22Rv1 (cell line): ENCODE measurements around the gene ANO7.

Experiments
- ZFX ChIP-seq: fragments of 450-650 bp; IDR thresholded peaks from 2 replicates; pipeline ENCODE4 v1.6.1; 2017; ENCODE audit warnings: antibody characterized with exemption, borderline replicate concordance
- TF ChIP-seq, protein P1 (sequence below): fragments of 450-650 bp; IDR thresholded peaks from 2 replicates; pipeline ENCODE4 v1.5.1; 2017; ENCODE audit warnings: mild to moderate bottlenecking

DNA sequence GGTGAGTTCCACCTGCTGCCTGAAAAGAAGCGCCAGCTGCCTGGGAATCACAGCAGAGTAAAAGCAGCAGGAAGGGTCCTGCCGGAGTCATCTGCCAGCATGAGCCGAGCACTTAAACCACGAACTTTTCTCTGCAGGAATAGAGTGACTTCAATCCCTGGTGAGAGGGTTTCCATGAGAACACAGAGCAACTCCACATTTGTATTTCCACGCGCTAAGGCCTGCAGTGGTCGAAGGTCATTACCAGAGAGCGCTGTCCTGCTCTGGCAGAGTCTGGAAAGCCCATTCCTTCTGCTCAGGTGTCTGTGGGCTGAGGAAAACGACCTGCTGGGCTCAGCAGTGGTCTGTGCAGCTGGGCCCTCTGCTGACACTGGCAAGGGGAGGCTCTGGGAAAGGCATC is 45.9 kb upstream of the ANO7 start:
- TF ChIP-seq, protein P1, sequence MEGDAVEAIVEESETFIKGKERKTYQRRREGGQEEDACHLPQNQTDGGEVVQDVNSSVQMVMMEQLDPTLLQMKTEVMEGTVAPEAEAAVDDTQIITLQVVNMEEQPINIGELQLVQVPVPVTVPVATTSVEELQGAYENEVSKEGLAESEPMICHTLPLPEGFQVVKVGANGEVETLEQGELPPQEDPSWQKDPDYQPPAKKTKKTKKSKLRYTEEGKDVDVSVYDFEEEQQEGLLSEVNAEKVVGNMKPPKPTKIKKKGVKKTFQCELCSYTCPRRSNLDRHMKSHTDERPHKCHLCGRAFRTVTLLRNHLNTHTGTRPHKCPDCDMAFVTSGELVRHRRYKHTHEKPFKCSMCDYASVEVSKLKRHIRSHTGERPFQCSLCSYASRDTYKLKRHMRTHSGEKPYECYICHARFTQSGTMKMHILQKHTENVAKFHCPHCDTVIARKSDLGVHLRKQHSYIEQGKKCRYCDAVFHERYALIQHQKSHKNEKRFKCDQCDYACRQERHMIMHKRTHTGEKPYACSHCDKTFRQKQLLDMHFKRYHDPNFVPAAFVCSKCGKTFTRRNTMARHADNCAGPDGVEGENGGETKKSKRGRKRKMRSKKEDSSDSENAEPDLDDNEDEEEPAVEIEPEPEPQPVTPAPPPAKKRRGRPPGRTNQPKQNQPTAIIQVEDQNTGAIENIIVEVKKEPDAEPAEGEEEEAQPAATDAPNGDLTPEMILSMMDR: no peak
- no peak for TF ChIP-seq ZFX
